GM13976 (cell line): Measurements from ENCODE around the gene ARMC3.

Source experiments
- DNase-seq: peaks from one replicate; pipeline ENCODE4 v3.0.0; 2012; ENCODE audit warnings: low spot score
- in situ Hi-C: fragments of 300-500 bp; cut with MboI; formaldehyde crosslinking; loops from one replicate; pipeline ENCODE4 v1.12.0; 2022; ENCODE audit warnings: low sequenced_read_pairs, mixed read lengths, inconsistent platforms; ENCODE audit not compliant: unreplicated experiment
- TF ChIP-seq, protein P1 (sequence below): IDR thresholded peaks from 2 replicates; pipeline ENCODE4 v1.5.1; 2012; ENCODE audit warnings: borderline replicate concordance, mild to moderate bottlenecking; ENCODE audit not compliant: insufficient read depth; ENCODE audit errors: extremely low read depth, missing control alignments, control extremely low read depth

Gene ARMC3

DNA sequence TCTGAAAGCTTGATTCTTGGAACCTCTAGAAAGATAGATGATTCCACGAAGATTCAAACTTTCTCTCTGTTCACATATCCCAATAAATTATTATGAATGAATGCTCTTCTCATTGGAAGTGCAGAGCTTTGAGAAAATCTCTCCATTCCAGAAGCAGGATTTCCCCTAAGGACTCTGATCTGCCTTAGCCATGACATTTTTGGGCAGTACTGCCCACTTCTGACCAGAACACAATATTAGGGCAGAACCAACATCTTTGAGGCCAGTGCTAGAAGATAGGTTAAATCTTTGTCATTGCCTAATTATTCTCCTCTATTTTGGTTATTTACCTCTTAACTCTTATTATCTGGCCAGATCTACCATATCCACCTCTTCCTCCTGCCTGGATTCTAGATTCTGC, 49.9 kb downstream of the ARMC3 start:
- TF ChIP-seq, protein P1, sequence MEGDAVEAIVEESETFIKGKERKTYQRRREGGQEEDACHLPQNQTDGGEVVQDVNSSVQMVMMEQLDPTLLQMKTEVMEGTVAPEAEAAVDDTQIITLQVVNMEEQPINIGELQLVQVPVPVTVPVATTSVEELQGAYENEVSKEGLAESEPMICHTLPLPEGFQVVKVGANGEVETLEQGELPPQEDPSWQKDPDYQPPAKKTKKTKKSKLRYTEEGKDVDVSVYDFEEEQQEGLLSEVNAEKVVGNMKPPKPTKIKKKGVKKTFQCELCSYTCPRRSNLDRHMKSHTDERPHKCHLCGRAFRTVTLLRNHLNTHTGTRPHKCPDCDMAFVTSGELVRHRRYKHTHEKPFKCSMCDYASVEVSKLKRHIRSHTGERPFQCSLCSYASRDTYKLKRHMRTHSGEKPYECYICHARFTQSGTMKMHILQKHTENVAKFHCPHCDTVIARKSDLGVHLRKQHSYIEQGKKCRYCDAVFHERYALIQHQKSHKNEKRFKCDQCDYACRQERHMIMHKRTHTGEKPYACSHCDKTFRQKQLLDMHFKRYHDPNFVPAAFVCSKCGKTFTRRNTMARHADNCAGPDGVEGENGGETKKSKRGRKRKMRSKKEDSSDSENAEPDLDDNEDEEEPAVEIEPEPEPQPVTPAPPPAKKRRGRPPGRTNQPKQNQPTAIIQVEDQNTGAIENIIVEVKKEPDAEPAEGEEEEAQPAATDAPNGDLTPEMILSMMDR: no peak
- no peak for DNase-seq
- in situ Hi-C loops: no loop called here

DNA sequence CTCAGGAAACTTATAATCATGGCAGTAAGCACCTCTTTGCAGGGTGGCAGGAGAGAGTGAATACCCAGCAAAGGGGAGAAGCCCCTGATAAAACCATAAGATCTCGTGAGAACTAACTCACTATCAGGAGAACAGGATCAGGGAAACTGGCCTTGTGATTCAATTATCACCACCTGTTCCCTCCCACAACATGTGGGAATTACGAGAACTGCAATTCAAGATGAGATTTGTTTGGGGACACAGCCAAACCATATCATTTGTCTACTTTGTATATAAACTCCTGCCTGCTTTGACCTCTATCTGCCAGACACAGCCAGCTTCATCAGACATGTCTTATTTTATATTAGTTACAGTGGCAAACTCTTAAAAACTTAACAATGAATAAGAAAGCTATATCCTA, 50.4 kb downstream of the ARMC3 start:
- DNase-seq: no peak
- TF ChIP-seq, protein P1: no peak
- in situ Hi-C loops: no loop called here

DNA sequence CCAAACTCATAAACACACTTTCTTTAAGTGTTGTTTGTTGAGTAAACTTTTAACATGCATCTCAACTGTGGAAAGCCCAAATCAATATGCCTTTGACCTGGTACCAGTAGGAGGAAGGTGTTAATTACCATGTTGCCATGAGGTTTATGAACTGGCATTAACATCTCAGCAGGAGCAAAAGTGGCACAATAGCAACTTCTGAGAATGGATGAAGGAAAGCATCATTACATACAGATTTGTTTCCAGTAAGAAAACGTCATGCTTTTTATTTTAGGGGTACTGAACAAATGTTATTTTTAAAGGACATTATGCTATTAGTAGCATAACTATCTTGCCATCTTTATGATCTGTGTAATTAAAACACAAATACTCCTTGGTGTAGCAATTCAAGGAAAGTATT, 51.1 kb downstream of the ARMC3 start:
- DNase-seq: no peak
- TF ChIP-seq, protein P1: no peak
- in situ Hi-C loops: no loop called here

DNA sequence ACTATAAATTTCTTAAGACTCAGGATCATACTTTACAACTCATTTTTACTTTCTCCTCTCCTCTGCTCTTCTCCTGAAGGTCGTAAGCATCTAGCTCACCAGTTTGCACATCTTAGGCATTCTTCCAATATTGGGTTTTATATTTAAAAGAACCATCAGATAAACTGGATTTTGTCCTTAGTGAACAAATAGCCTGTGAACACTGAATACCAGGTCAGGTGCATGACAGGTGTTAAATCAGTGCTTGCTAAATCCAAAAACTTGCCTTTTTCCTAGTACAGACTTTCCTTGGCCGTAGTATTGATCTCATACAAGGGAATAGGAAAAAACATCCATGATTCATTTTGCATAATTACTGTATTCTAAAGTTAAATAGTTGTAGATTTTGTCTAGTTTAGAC, 53.0 kb downstream of the ARMC3 start:
- no peak for DNase-seq
- in situ Hi-C loops: loop anchor here (10.0 kb wide), 1 partner anchor 396 kb away; no protein-coding TSS in a partner anchor
- TF ChIP-seq, protein P1: no peak

DNA sequence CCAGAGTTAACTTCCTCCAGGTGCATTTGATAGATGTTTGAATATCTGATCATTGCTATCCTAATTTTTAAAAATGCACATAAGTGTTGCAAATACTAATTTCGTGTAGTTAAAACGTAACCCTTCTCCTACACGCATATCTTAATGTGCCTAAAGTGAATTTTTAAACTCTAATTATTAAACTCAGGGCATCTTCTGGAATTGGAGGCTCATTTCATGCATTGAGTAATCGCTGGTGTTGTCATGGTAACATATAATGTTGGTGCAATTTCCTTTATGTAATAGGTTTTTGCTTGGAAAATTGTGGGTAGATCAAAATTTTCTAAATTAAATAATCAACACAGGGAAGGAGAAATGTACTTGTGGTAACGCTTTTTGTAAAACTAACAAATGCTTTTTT, 56.2 kb downstream of the ARMC3 start:
- TF ChIP-seq, protein P1: no peak
- in situ Hi-C loops: loop anchor here (10.0 kb wide), 1 partner anchor 399 kb away; no protein-coding TSS in a partner anchor
- no peak for DNase-seq

DNA sequence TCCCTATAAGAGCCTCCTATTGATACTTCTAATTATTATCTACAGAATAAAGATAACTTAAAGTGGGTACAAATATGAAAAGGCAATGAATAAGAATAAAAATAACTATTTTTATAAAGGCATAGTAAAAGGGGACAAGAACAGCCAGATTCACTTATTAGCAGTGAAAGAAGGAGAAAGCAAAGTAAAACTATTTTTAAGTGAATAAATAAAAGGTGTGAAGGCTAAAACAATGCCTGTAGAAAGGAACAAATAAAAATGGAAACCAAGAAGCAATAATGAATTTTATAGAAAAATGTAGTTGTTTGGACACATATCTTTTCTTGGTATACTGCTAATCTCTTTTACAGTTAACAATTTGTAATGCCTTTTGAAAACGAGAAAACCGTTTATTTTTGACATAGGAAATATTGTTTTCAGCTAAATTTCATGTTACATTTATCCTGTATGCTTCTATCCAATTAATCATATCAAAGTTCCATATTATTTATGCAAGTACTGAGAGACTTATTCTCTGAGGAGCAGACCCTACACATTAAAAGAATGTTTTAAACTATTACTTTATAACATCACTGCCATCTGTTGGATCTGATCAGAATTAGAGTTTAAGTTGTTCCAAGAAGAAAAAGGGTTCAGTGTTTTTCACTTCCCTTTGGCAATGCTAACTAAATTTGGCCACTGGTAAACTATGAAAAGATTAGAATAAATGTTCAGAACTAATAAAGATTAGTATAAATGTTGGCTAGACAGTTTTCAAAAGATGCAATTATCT, 59.1 kb downstream of the ARMC3 start:
- TF ChIP-seq, protein P1: peak; percentile 14
- DNase-seq: peak; percentile 41
- in situ Hi-C loops: loop anchor here (10.0 kb wide), 1 partner anchor 402 kb away; no protein-coding TSS in a partner anchor
